GM19467 (cell line): Measurements from ENCODE around the gene MTA3.
"Not testable (repeated sequence)": the region's sequence is repeated elsewhere in the genome, so short reads cannot be mapped to it uniquely, and the experiment has no call there.

Experiments
- ATAC-seq: cut with Tn5 transposase; IDR thresholded peaks from one replicate; pipeline ENCODE4 v1.9.1; 2021; ENCODE audit warnings: mild to moderate bottlenecking, moderate library complexity; ENCODE audit not compliant: unreplicated experiment

Gene MTA3

GRCh38 chr2:42606166-42606565, 37.7 kb downstream of the MTA3 start:
- ATAC-seq = not testable (repeated sequence)

GRCh38 chr2:42607101-42607637, 38.7 kb downstream of the MTA3 start:
- no peak for ATAC-seq

GRCh38 chr2:42613281-42614064, 45.0 kb downstream of the MTA3 start:
- ATAC-seq = no peak

GRCh38 chr2:42614838-42615237, 46.4 kb downstream of the MTA3 start:
- ATAC-seq = no peak

GRCh38 chr2:42618116-42618515, 49.7 kb downstream of the MTA3 start:
- no peak for ATAC-seq

GRCh38 chr2:42618972-42619371, 50.5 kb downstream of the MTA3 start:
- ATAC-seq = no peak

- not testable (repeated sequence) for ATAC-seq
Measured at GRCh38 chr2:42621626-42622025, 53.2 kb downstream of the MTA3 start.

GRCh38 chr2:42622943-42623676, 54.7 kb downstream of the MTA3 start:
- ATAC-seq = no peak

- no peak for ATAC-seq
Measured at GRCh38 chr2:42624047-42624446, 55.6 kb downstream of the MTA3 start.

- not testable (repeated sequence) for ATAC-seq
Measured at GRCh38 chr2:42628024-42628423, 59.6 kb downstream of the MTA3 start.

GRCh38 chr2:42636934-42637333, 68.5 kb downstream of the MTA3 start:
- ATAC-seq = no peak

- no peak for ATAC-seq
Measured at GRCh38 chr2:42638080-42638784, 69.8 kb downstream of the MTA3 start.

GRCh38 chr2:42639340-42640077, 71.1 kb downstream of the MTA3 start:
- ATAC-seq = no peak

- no peak for ATAC-seq
Measured at GRCh38 chr2:42640261-42640660, 71.8 kb downstream of the MTA3 start.

GRCh38 chr2:42642371-42642770, 73.9 kb downstream of the MTA3 start:
- not testable (repeated sequence) for ATAC-seq

GRCh38 chr2:42645551-42645950, 77.1 kb downstream of the MTA3 start:
- ATAC-seq = no peak

- no peak for ATAC-seq
Measured at GRCh38 chr2:42648796-42649195, 80.4 kb downstream of the MTA3 start.

- no peak for ATAC-seq
Measured at GRCh38 chr2:42651057-42651456, 82.6 kb downstream of the MTA3 start.

GRCh38 chr2:42652086-42652485, 83.7 kb downstream of the MTA3 start:
- ATAC-seq = no peak

GRCh38 chr2:42653039-42653438, 84.6 kb downstream of the MTA3 start:
- no peak for ATAC-seq
